ENCODE results near the gene ARHGEF18.
A peak's percentile ranks its signal among the peaks of the same experiment; 100 is the strongest.
"Not testable (repeated sequence)": the region's sequence is repeated elsewhere in the genome, so short reads cannot be mapped to it uniquely, and the experiment has no call there.

The ARHGEF18 gene

DNA sequence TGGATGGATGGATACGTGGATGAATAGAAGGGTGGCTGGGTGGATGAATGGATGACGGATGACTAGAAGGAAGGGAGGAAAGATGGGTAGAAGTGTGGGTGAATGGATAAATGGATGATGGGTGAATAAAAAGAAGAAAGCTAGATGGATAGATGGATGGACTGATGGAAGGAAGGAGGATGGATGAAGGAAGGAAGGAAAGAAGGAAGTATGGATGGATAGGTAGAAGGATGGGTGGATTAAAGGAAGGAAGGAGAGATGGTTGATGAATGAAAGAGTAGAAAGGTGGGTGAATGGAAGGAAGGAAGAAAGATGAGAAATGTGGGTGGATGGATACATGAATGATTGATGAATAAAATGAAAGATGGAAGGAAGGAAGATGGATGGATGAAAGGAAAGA is 14.5 kb downstream of the ARHGEF18 start:
- Histone ChIP-seq H3K4me3 (ENCODE audit: insufficient read depth in 1 of 2, low read depth in 1 of 2, low read length in 2 of 2) (no peak overlapping the region), H3K4me1 (ENCODE audit: control insufficient read depth, insufficient read depth, low read depth, low read length) (no peaks in the 10 kb centered on the region), H2BK12ac (ENCODE audit: low read length in 2 of 2) (no peak overlapping the region), H2AFZ (ENCODE audit: low read depth, low read length) (no peak overlapping the region), H2BK120ac (ENCODE audit: low read depth, low read length) (no peak overlapping the region), H4K8ac (ENCODE audit: low read length) (no peak overlapping the region), H3K4ac (ENCODE audit: low read depth in 1 of 2, low read length in 2 of 2) (no peak overlapping the region), H3K18ac (ENCODE audit: low read depth in 1 of 2, low read length in 2 of 2) (no peak overlapping the region), H4K91ac (ENCODE audit: low read length) (no peak overlapping the region), H3K79me1 (replicated peaks; ENCODE audit: low read length, poor library complexity, severe bottlenecking) (no peaks in the 10 kb centered on the region), H3K14ac (ENCODE audit: low read length in 2 of 2) (no peak overlapping the region), H3K9me3 (ENCODE audit: control insufficient read depth, low read length) (no peaks in the 10 kb centered on the region), H3K27me3 (ENCODE audit: control insufficient read depth in 1 of 2, insufficient read depth in 1 of 2, low read length in 2 of 2) (peaks cover 0 to 31% of the 10 kb centered on the region in 2 experiments), H2BK5ac (ENCODE audit: low read depth, low read length, poor library complexity, severe bottlenecking) (no peak overlapping the region), H3K9ac (ENCODE audit: low read length) (no peak overlapping the region), H3K27ac (ENCODE audit: low read length, poor library complexity, severe bottlenecking) (no peak overlapping the region), H2BK15ac (ENCODE audit: low read depth, poor library complexity, severe bottlenecking) (no peak overlapping the region), H2AK5ac (ENCODE audit: low read length, severe bottlenecking) (no peak overlapping the region), H3K36me3 (ENCODE audit: control insufficient read depth in 1 of 2, insufficient read depth in 2 of 2, low read depth in 1 of 2, low read length in 2 of 2) (peaks cover 0 to 6% of the 10 kb centered on the region in 2 experiments), H3K4me2 (ENCODE audit: low read length, poor library complexity, severe bottlenecking) (no peak overlapping the region), H3K23ac (ENCODE audit: low read length in 2 of 2) (no peak overlapping the region)
- DNase-seq, result no peak
- 75% methylated on average over 2 of the region's 2 CpGs for WGBS

DNA sequence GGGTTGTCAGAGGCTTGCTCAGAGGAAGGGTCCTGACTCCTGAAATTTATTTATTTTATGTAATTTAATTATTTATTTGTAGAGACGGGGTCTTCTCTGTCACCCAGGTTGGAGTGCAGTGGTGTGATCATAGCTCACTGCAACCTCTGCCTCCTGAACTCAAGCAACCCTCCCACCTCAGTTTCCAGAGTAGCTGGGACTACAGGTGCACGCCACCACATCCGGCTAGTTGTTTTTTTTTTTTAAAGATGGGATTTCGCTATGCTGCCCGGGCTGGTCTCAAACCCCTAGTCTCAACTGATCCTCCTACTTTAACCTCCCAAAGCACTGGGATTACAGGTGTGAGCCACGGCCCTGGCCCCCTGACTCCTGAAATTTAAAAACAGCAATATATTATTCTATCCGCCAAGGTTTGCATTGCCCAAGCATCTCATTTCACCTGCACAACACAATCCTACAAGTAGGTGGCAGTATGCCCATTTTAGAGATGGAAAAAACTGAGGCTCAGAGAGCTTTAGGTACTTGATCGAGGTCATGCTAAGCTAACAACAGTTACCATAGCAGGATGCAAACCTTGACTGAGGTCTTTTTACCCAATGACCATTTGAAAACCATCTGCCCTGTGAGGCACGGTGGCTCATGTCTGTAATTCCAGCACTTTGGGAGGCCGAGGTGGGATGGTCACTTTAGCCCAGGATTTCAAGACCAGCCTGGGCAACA is 18.1 kb downstream of the ARHGEF18 start:
- Histone ChIP-seq H3K4me1 (ENCODE audit: control insufficient read depth, insufficient read depth, low read depth, low read length) (no peaks in the 10 kb centered on the region), H3K9ac (ENCODE audit: low read length) (no peak overlapping the region), H3K4me2 (ENCODE audit: low read length, poor library complexity, severe bottlenecking) (no peak overlapping the region), H2BK120ac (ENCODE audit: low read depth, low read length) (no peak overlapping the region), H2BK15ac (ENCODE audit: low read depth, poor library complexity, severe bottlenecking) (no peak overlapping the region), H4K8ac (ENCODE audit: low read length) (no peak overlapping the region), H3K27me3 (ENCODE audit: control insufficient read depth in 1 of 2, insufficient read depth in 1 of 2, low read length in 2 of 2) (peaks cover 0 to 19% of the 10 kb centered on the region in 2 experiments), H2BK12ac (ENCODE audit: low read length in 2 of 2) (no peak overlapping the region), H3K4me3 (ENCODE audit: insufficient read depth in 1 of 2, low read depth in 1 of 2, low read length in 2 of 2) (no peak overlapping the region), H4K91ac (ENCODE audit: low read length) (no peak overlapping the region), H3K14ac (ENCODE audit: low read length in 2 of 2) (no peak overlapping the region), H3K23ac (ENCODE audit: low read length in 2 of 2) (no peak overlapping the region), H2AK5ac (ENCODE audit: low read length, severe bottlenecking) (no peak overlapping the region), H2AFZ (ENCODE audit: low read depth, low read length) (no peak overlapping the region), H3K27ac (ENCODE audit: low read length, poor library complexity, severe bottlenecking) (no peak overlapping the region), H3K36me3 (ENCODE audit: control insufficient read depth in 1 of 2, insufficient read depth in 2 of 2, low read depth in 1 of 2, low read length in 2 of 2) (peaks cover 0 to 6% of the 10 kb centered on the region in 2 experiments), H3K18ac (ENCODE audit: low read depth in 1 of 2, low read length in 2 of 2) (no peak overlapping the region), H3K4ac (ENCODE audit: low read depth in 1 of 2, low read length in 2 of 2) (no peak overlapping the region), H3K9me3 (ENCODE audit: control insufficient read depth, low read length) (no peaks in the 10 kb centered on the region), H3K79me1 (replicated peaks; ENCODE audit: low read length, poor library complexity, severe bottlenecking) (no peaks in the 10 kb centered on the region), H2BK5ac (ENCODE audit: low read depth, low read length, poor library complexity, severe bottlenecking) (no peak overlapping the region)
- WGBS, result 77% methylated on average over 8 of the region's 10 CpGs
- peak; percentile 35 for DNase-seq

DNA sequence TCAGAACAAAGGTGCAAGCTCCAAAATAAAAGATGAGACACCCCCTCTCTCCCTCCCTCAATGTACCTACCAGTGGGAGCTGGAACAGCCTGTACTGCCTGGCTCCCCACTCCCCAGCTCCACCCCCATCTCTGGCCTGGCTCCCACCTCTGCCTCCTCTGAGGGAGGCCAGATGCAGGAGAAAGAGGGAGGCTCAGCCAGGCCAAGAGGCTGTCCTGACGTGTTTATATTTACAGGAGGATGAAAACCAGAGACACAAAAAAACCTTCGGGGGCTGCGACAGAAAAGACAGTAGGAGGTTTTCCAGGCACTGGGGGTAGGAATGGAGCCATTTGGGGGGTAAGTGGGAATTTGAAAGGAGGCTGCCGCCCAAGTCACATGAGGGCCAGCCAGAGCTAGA is 19.7 kb downstream of the ARHGEF18 start:
- H3K27me3 ChIP-seq (ENCODE audit: control insufficient read depth in 1 of 2, insufficient read depth in 1 of 2, low read length in 2 of 2), result peaks cover 0 to 10% of the 10 kb centered on the region in 2 experiments
- no peak overlapping the region for H3K14ac ChIP-seq (ENCODE audit: low read length in 2 of 2)
- peak overlapping the region; percentile 20 for H2BK15ac ChIP-seq (ENCODE audit: low read depth, poor library complexity, severe bottlenecking)
- no peaks in the 10 kb centered on the region for H3K4me1 ChIP-seq (ENCODE audit: control insufficient read depth, insufficient read depth, low read depth, low read length)
- peak overlapping the region; percentile 82 for H4K8ac ChIP-seq (ENCODE audit: low read length)
- no peak overlapping the region for H3K4ac ChIP-seq (ENCODE audit: low read depth in 1 of 2, low read length in 2 of 2)
- peak overlapping the region; percentile 43 to 90 for H3K18ac ChIP-seq (ENCODE audit: low read depth in 1 of 2, low read length in 2 of 2)
- H3K23ac ChIP-seq (ENCODE audit: low read length in 2 of 2), result no peak overlapping the region
- H4K91ac ChIP-seq (ENCODE audit: low read length), result peak overlapping the region; percentile 41
- H3K9me3 ChIP-seq (ENCODE audit: control insufficient read depth, low read length), result no peaks in the 10 kb centered on the region
- H2AK5ac ChIP-seq (ENCODE audit: low read length, severe bottlenecking), result no peak overlapping the region
- WGBS, result 8% methylated on average over 4 of the region's 4 CpGs
- H3K4me3 ChIP-seq (ENCODE audit: insufficient read depth in 1 of 2, low read depth in 1 of 2, low read length in 2 of 2), result peak overlapping the region in 1 of 2 experiments; percentile 62
- DNase-seq, result peak; percentile 84
- peak overlapping the region; percentile 3 for H2BK120ac ChIP-seq (ENCODE audit: low read depth, low read length)
- no peak overlapping the region for H3K4me2 ChIP-seq (ENCODE audit: low read length, poor library complexity, severe bottlenecking)
- peaks cover 0 to 6% of the 10 kb centered on the region in 2 experiments for H3K36me3 ChIP-seq (ENCODE audit: control insufficient read depth in 1 of 2, insufficient read depth in 2 of 2, low read depth in 1 of 2, low read length in 2 of 2)
- no peak overlapping the region for H2BK5ac ChIP-seq (ENCODE audit: low read depth, low read length, poor library complexity, severe bottlenecking)
- no peaks in the 10 kb centered on the region for H3K79me1 ChIP-seq (replicated peaks; ENCODE audit: low read length, poor library complexity, severe bottlenecking)
- no peak overlapping the region for H2AFZ ChIP-seq (ENCODE audit: low read depth, low read length)
- peak overlapping the region; percentile 93 for H3K9ac ChIP-seq (ENCODE audit: low read length)
- peak overlapping the region in 1 of 2 experiments; percentile 31 for H2BK12ac ChIP-seq (ENCODE audit: low read length in 2 of 2)
- no peak overlapping the region for H3K27ac ChIP-seq (ENCODE audit: low read length, poor library complexity, severe bottlenecking)

DNA sequence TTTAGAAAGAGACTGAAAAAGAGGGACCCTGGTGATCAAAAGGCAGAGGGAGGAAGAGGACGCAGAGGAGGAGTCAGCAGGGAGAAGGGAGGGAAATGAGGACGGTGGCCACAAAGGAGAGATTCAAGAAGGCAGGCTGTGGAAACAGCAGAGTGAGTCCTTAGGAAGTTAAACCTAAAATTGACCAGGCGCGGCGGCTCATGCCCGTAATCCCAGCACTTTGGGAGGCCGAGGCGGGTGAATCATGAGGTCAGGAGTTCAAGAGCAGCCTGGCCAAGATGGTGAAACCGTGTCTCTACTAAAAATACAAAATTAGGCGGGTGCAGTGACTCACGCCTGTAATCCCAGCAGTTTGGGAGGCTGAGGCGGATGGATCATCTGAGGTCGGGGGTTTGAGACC is 20.1 kb downstream of the ARHGEF18 start:
- not testable (repeated sequence) for H2BK5ac ChIP-seq (ENCODE audit: low read depth, low read length, poor library complexity, severe bottlenecking); H2AK5ac ChIP-seq (ENCODE audit: low read length, severe bottlenecking); H3K4me1 ChIP-seq (ENCODE audit: control insufficient read depth, insufficient read depth, low read depth, low read length); H2AFZ ChIP-seq (ENCODE audit: low read depth, low read length); H3K4ac ChIP-seq (ENCODE audit: low read depth in 1 of 2, low read length in 2 of 2); H3K27ac ChIP-seq (ENCODE audit: low read length, poor library complexity, severe bottlenecking); H3K9me3 ChIP-seq (ENCODE audit: control insufficient read depth, low read length); H3K23ac ChIP-seq (ENCODE audit: low read length in 2 of 2); H3K27me3 ChIP-seq (ENCODE audit: control insufficient read depth in 1 of 2, insufficient read depth in 1 of 2, low read length in 2 of 2); H3K14ac ChIP-seq (ENCODE audit: low read length in 2 of 2); H2BK120ac ChIP-seq (ENCODE audit: low read depth, low read length); H2BK12ac ChIP-seq (ENCODE audit: low read length in 2 of 2); H3K36me3 ChIP-seq (ENCODE audit: control insufficient read depth in 1 of 2, insufficient read depth in 2 of 2, low read depth in 1 of 2, low read length in 2 of 2); H3K4me2 ChIP-seq (ENCODE audit: low read length, poor library complexity, severe bottlenecking); H3K79me1 ChIP-seq (replicated peaks; ENCODE audit: low read length, poor library complexity, severe bottlenecking)
- H2BK15ac ChIP-seq (ENCODE audit: low read depth, poor library complexity, severe bottlenecking), result peak overlapping the region; percentile 20
- peak overlapping the region; percentile 41 for H4K91ac ChIP-seq (ENCODE audit: low read length)
- WGBS, result 4% methylated on average over 11 of the region's 13 CpGs
- peak overlapping the region; percentile 82 for H4K8ac ChIP-seq (ENCODE audit: low read length)
- H3K9ac ChIP-seq (ENCODE audit: low read length), result peak overlapping the region; percentile 93
- peak; percentile 91 for DNase-seq
- H3K4me3 ChIP-seq (ENCODE audit: insufficient read depth in 1 of 2, low read depth in 1 of 2, low read length in 2 of 2), result peak overlapping the region in 1 of 2 experiments; percentile 62
- H3K18ac ChIP-seq (ENCODE audit: low read depth in 1 of 2, low read length in 2 of 2), result peak overlapping the region; percentile 18 to 90

Measured in mesenchymal stem cell (in vitro differentiated cells and primary cell).